CD4-positive, alpha-beta memory T cell (primary cell): ENCODE data around the gene TMEM100. TPM values are rescaled to one million over a fixed set of nuclear protein-coding genes. Genes with fewer than 3 reads are reported as not detected.

Source experiments
- CTCF ChIA-PET: fragments of 350-600 bp; sonication (Branson Sonifier 250); formaldehyde crosslinking; loops from one replicate; lab custom pipeline; 2021; ENCODE audit warnings: inconsistent platforms; ENCODE audit not compliant: partially characterized antibody; lab: Charles Lee
- POLR2A ChIA-PET: fragments of 350-600 bp; sonication (Branson Sonifier 250); formaldehyde crosslinking; loops from one replicate; lab custom pipeline; 2021; ENCODE audit not compliant: partially characterized antibody; lab: Charles Lee
- DNase-seq, 5 donors: peaks; one replicate each; pipeline versions ENCODE4 v3.0.0 to v3.0.0-alpha.2; 2020 to 2022; ENCODE audit warnings: mixed read lengths in 1 of 5
- H3K27ac ChIP-seq: one replicate; pipeline ENCODE4 v1.7.0; 2013; ENCODE audit warnings: low read depth, low read length
- H3K27me3 ChIP-seq: 2 replicates; pipeline ENCODE4 v1.7.0; 2013; ENCODE audit warnings: mild to moderate bottlenecking, low read length, moderate library complexity; ENCODE audit not compliant: insufficient read depth
- H3K36me3 ChIP-seq: 2 replicates; pipeline ENCODE4 v1.7.0; 2013; ENCODE audit warnings: mild to moderate bottlenecking, low read length, moderate library complexity; ENCODE audit not compliant: insufficient read depth
- H3K4me1 ChIP-seq: 2 replicates; pipeline ENCODE4 v1.7.0; 2013; ENCODE audit warnings: mild to moderate bottlenecking, low read length, moderate library complexity; ENCODE audit not compliant: insufficient read depth
- H3K4me3 ChIP-seq, 2 donors: one replicate each; pipeline ENCODE4 v1.7.0; 2013; ENCODE audit warnings: low read length in 2 of 2, mild to moderate bottlenecking in 1 of 2
- H3K9me3 ChIP-seq, 2 donors: one replicate each; pipeline ENCODE4 v1.7.0; 2013; ENCODE audit warnings: low read length in 2 of 2, control low read depth in 1 of 2; ENCODE audit not compliant: control insufficient read depth in 1 of 2
- H3K27ac Mint-ChIP-seq, 7 donors: one replicate each; pipeline ENCODE4 v1.8.0; 2020 to 2021; ENCODE audit warnings: mixed read lengths in 7 of 7, mild to moderate bottlenecking in 6 of 7, inconsistent platforms in 3 of 7, moderate library complexity in 3 of 7
- H3K27me3 Mint-ChIP-seq, 2 donors: one replicate each; pipeline ENCODE4 v1.8.0; 2020 to 2021; ENCODE audit warnings: mixed read lengths in 2 of 2
- H3K36me3 Mint-ChIP-seq, 2 donors: one replicate each; pipeline ENCODE4 v1.8.0; 2020 to 2021; ENCODE audit warnings: mixed read lengths in 2 of 2, inconsistent platforms in 1 of 2, mild to moderate bottlenecking in 1 of 2
- H3K4me1 Mint-ChIP-seq, 4 donors: one replicate each; pipeline ENCODE4 v1.8.0; 2020 to 2021; ENCODE audit warnings: mixed read lengths in 4 of 4, mild to moderate bottlenecking in 1 of 4
- H3K4me3 Mint-ChIP-seq, 8 donors: one replicate each; pipeline ENCODE4 v1.8.0; 2020 to 2021; ENCODE audit warnings: mixed read lengths in 8 of 8, mild to moderate bottlenecking in 7 of 8, moderate library complexity in 6 of 8, inconsistent platforms in 3 of 8
- H3K9me3 Mint-ChIP-seq, 8 donors: one replicate each; pipeline ENCODE4 v1.8.0; 2020 to 2021; ENCODE audit warnings: mixed read lengths in 8 of 8, mild to moderate bottlenecking in 5 of 8, inconsistent platforms in 3 of 8, moderate library complexity in 1 of 8
- intact Hi-C: fragments of 100-400 bp; cut with micrococcal nuclease; formaldehyde crosslinking; loops from one replicate; pipeline ENCODE4 v1.15.1; 2023
- polyA plus RNA-seq, 2 donors: library from polyadenylated mRNA; unstranded; fragments of 300-500 nt; fragmentation: Illumina TruSeq; gene quantifications; one replicate each; pipeline ENCODE4 v1.2.3, GENCODE V29; 2021
- total RNA-seq, 2 experiments: library from RNA; stranded (reverse); gene quantifications; one replicate each; pipeline ENCODE4 v1.2.3, GENCODE V29; 2021

Gene TMEM100
- total and polyA plus RNA-seq, 4 experiments from 2014 or later: not detected

- no peaks in the 10 kb centered on the region for H3K4me1 ChIP-seq
- no peaks in the 10 kb centered on the region for H3K4me1 Mint-ChIP-seq
- peaks cover 0 to 4% (median 0%) of the 10 kb centered on the region in 8 donors for H3K9me3 Mint-ChIP-seq
- H3K27ac ChIP-seq: no peak overlapping the region
- ChIA-PET CTCF (no interaction called here), POLR2A (no interaction called here)
- no peak overlapping the region for H3K4me3 ChIP-seq
- no peaks in the 10 kb centered on the region for H3K27me3 ChIP-seq
- H3K36me3 Mint-ChIP-seq: no peaks in the 10 kb centered on the region
- H3K27ac Mint-ChIP-seq: no peak overlapping the region
- no peaks in the 10 kb centered on the region for H3K9me3 ChIP-seq
- no peak overlapping the region for H3K4me3 Mint-ChIP-seq
- H3K36me3 ChIP-seq: no peaks in the 10 kb centered on the region
- DNase-seq: no peak
- intact Hi-C loops: no loop called here
- H3K27me3 Mint-ChIP-seq: peaks cover 12 to 26% of the 10 kb centered on the region in 2 donors
Observed at GRCh38 chr17:55687037-55687436, 35.6 kb downstream of the TMEM100 start.

- Mint-ChIP-seq H3K36me3 (no peaks in the 10 kb centered on the region), H3K4me3 (no peak overlapping the region), H3K27me3 (peaks cover 19 to 39% of the 10 kb centered on the region in 2 donors), H3K9me3 (peaks cover 0 to 4% (median 0%) of the 10 kb centered on the region in 8 donors), H3K27ac (no peak overlapping the region), H3K4me1 (no peaks in the 10 kb centered on the region)
- Histone ChIP-seq H3K4me1 (no peaks in the 10 kb centered on the region), H3K9me3 (no peaks in the 10 kb centered on the region), H3K4me3 (no peak overlapping the region), H3K27me3 (no peaks in the 10 kb centered on the region), H3K36me3 (no peaks in the 10 kb centered on the region), H3K27ac (no peak overlapping the region)
- no peak for DNase-seq
- ChIA-PET CTCF (no interaction called here), POLR2A (no interaction called here)
- intact Hi-C loops: no loop called here
Observed at GRCh38 chr17:55683550-55684315, 38.9 kb downstream of the TMEM100 start.

DNA sequence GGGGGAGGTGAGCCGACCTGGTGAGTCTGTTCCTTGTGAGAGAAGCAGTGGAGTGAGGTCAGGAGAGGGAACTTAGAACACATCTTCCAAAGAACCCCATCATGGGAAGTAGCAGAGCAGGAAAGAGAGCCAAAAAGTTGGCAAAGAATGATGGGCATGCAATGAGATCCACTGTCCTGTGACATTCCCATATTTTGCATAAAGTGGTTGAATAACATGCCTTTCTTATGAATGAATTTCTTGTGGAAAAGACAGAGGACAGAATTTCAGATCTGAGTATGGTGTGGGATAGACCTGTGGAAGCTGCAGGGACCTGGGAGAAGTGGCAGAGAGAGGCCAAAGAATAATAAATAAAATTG lies 41.3 kb downstream of the TMEM100 start:
- Histone ChIP-seq H3K4me3 (no peak overlapping the region), H3K4me1 (no peaks in the 10 kb centered on the region), H3K36me3 (no peaks in the 10 kb centered on the region), H3K9me3 (no peaks in the 10 kb centered on the region), H3K27ac (no peak overlapping the region), H3K27me3 (no peaks in the 10 kb centered on the region)
- no peak for DNase-seq
- POLR2A ChIA-PET: no interaction called here
- CTCF ChIA-PET: interaction anchor here (1.4 kb wide), 1 partner anchor 12 kb away, joined by 3 read pairs; no protein-coding TSS in a partner anchor
- no peak overlapping the region for H3K27ac Mint-ChIP-seq
- H3K9me3 Mint-ChIP-seq: peaks cover 0 to 3% (median 0%) of the 10 kb centered on the region in 8 donors
- peaks cover 24 to 52% of the 10 kb centered on the region in 2 donors for H3K27me3 Mint-ChIP-seq
- H3K36me3 Mint-ChIP-seq: no peaks in the 10 kb centered on the region
- no peak overlapping the region for H3K4me3 Mint-ChIP-seq
- intact Hi-C loops: no loop called here
- no peaks in the 10 kb centered on the region for H3K4me1 Mint-ChIP-seq

DNA sequence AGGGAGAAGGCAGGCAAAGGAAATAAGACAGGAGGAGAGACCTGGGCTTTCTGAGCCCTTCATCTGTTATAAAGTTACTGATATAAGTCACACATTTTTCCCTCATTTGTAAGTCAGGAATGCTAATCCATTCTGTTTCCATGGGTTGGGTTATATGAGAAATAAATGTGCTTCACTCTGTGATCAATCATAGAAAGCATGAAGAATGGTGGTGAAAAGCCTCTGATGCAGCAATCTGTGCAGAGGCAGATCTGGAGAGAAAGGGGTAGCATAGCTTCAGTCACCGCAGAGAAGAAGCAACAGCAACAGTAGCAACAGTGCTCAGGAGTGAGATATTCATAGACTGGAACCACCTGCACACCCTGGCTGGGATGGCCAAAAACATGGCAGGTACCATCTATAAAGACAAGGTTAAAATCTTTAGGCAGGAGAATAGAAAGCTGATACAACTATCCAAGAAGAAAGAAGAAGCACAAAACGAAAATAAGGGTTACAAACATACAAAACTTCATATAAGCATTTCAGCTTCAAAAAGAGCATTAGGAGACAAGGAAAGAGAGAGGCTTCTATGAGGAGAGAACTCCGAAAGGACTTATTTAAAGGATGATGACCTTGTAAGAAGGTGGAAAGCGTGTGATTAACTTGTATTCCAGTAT lies 41.9 kb downstream of the TMEM100 start:
- CTCF ChIA-PET: interaction anchor here (1.4 kb wide), 1 partner anchor 11 kb away, joined by 3 read pairs; no protein-coding TSS in a partner anchor
- H3K27ac ChIP-seq: no peak overlapping the region
- H3K36me3 ChIP-seq: no peaks in the 10 kb centered on the region
- POLR2A ChIA-PET: no interaction called here
- H3K27me3 ChIP-seq: no peaks in the 10 kb centered on the region
- H3K9me3 ChIP-seq: no peaks in the 10 kb centered on the region
- H3K4me1 Mint-ChIP-seq: no peaks in the 10 kb centered on the region
- H3K4me3 ChIP-seq: no peak overlapping the region
- H3K9me3 Mint-ChIP-seq: peaks cover 0 to 3% (median 0%) of the 10 kb centered on the region in 8 donors
- intact Hi-C loops: no loop called here
- DNase-seq: no peak
- H3K4me3 Mint-ChIP-seq: no peak overlapping the region
- H3K27me3 Mint-ChIP-seq: peaks cover 23 to 51% of the 10 kb centered on the region in 2 donors
- H3K27ac Mint-ChIP-seq: no peak overlapping the region
- H3K36me3 Mint-ChIP-seq: no peaks in the 10 kb centered on the region
- H3K4me1 ChIP-seq: no peaks in the 10 kb centered on the region

GRCh38 chr17:55677446-55677845 lies 45.2 kb downstream of the TMEM100 start:
- Mint-ChIP-seq H3K27ac (no peak overlapping the region), H3K9me3 (peaks cover 0 to 6% (median 0%) of the 10 kb centered on the region in 8 donors), H3K4me1 (no peaks in the 10 kb centered on the region), H3K27me3 (peaks cover 19 to 53% of the 10 kb centered on the region in 2 donors), H3K4me3 (no peak overlapping the region), H3K36me3 (no peaks in the 10 kb centered on the region)
- intact Hi-C loops: no loop called here
- ChIA-PET CTCF (no interaction called here), POLR2A (no interaction called here)
- Histone ChIP-seq H3K9me3 (no peaks in the 10 kb centered on the region), H3K4me3 (no peak overlapping the region), H3K27me3 (no peaks in the 10 kb centered on the region), H3K4me1 (no peaks in the 10 kb centered on the region), H3K27ac (no peak overlapping the region), H3K36me3 (no peaks in the 10 kb centered on the region)
- no peak for DNase-seq

DNA sequence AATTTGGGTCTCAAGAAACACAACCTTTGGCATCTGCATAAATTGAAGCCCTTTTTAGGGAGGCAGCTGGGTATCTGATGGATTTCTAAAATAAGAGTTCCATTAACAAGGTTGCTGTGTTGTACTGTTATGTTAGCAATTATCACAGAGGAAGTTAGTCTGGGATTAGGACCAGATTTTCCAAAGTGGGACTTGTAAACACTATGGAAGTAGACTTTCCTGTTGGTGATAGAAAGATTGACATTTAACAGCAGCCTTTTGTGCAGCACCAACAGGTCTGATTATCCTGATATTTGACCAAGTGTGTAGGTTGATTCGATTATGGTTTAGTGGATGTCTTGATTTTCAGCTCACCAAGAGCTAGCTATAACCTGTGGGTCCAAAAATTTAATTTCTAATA lies 46.4 kb downstream of the TMEM100 start:
- Mint-ChIP-seq H3K27ac (no peak overlapping the region), H3K4me1 (no peaks in the 10 kb centered on the region), H3K36me3 (no peaks in the 10 kb centered on the region), H3K9me3 (peaks cover 0 to 6% (median 0%) of the 10 kb centered on the region in 8 donors), H3K27me3 (peaks cover 15 to 57% of the 10 kb centered on the region in 2 donors), H3K4me3 (no peak overlapping the region)
- H3K4me1 ChIP-seq: no peaks in the 10 kb centered on the region
- no peaks in the 10 kb centered on the region for H3K36me3 ChIP-seq
- no peaks in the 10 kb centered on the region for H3K27me3 ChIP-seq
- intact Hi-C loops: no loop called here
- no peak for DNase-seq
- H3K9me3 ChIP-seq: no peaks in the 10 kb centered on the region
- no peak overlapping the region for H3K4me3 ChIP-seq
- CTCF ChIA-PET: no interaction called here
- no peak overlapping the region for H3K27ac ChIP-seq
- POLR2A ChIA-PET: no interaction called here

GRCh38 chr17:55673743-55674506 lies 48.7 kb downstream of the TMEM100 start:
- H3K36me3 ChIP-seq: no peaks in the 10 kb centered on the region
- no peak overlapping the region for H3K4me3 ChIP-seq
- H3K4me1 ChIP-seq: no peaks in the 10 kb centered on the region
- DNase-seq: no peak
- Mint-ChIP-seq H3K36me3 (no peaks in the 10 kb centered on the region), H3K4me3 (no peak overlapping the region), H3K4me1 (no peaks in the 10 kb centered on the region), H3K27ac (no peak overlapping the region), H3K27me3 (peaks cover 14 to 44% of the 10 kb centered on the region in 2 donors), H3K9me3 (peaks cover 0 to 6% (median 0%) of the 10 kb centered on the region in 8 donors)
- H3K27me3 ChIP-seq: no peaks in the 10 kb centered on the region
- CTCF ChIA-PET: no interaction called here
- no peaks in the 10 kb centered on the region for H3K9me3 ChIP-seq
- POLR2A ChIA-PET: no interaction called here
- intact Hi-C loops: no loop called here
- no peak overlapping the region for H3K27ac ChIP-seq
